Measurements from ENCODE around the gene MYBPHL. TPM values are rescaled to one million over a fixed set of nuclear protein-coding genes. Genes with fewer than 3 reads are reported as not detected.

MYBPHL gene
- total RNA-seq, 2 donors from 2014 or later: not detected

- 73 to 80% methylated on average over 3 to 12 of the region's 12 CpGs for WGBS, 2 donors
- Histone ChIP-seq H3K27me3 (no peaks in the 10 kb centered on the region), H3K27ac (no peak overlapping the region), H3K4me1 (no peaks in the 10 kb centered on the region), H3K4me3 (no peak overlapping the region), H3K36me3 (replicated peaks in 1 of 2; ENCODE audit: insufficient read depth in 1 of 2, low read depth in 2 of 2) (no peaks in the 10 kb centered on the region), H3K9me3 (no peaks in the 10 kb centered on the region)
- no peak for DNase-seq
- no peak for ATAC-seq
- intact Hi-C loops (cut with DNase I): loop anchor here (10.0 kb wide), 1 partner anchor 428 kb away; no protein-coding TSS in a partner anchor
- no peak for TF ChIP-seq POLR2A (IDR thresholded peaks at IDR 0.05)
- TF ChIP-seq, protein P1, sequence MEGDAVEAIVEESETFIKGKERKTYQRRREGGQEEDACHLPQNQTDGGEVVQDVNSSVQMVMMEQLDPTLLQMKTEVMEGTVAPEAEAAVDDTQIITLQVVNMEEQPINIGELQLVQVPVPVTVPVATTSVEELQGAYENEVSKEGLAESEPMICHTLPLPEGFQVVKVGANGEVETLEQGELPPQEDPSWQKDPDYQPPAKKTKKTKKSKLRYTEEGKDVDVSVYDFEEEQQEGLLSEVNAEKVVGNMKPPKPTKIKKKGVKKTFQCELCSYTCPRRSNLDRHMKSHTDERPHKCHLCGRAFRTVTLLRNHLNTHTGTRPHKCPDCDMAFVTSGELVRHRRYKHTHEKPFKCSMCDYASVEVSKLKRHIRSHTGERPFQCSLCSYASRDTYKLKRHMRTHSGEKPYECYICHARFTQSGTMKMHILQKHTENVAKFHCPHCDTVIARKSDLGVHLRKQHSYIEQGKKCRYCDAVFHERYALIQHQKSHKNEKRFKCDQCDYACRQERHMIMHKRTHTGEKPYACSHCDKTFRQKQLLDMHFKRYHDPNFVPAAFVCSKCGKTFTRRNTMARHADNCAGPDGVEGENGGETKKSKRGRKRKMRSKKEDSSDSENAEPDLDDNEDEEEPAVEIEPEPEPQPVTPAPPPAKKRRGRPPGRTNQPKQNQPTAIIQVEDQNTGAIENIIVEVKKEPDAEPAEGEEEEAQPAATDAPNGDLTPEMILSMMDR (IDR thresholded peaks at IDR 0.05): no peak
Observed at GRCh38 chr1:109263234-109263596, 43.6 kb downstream of the MYBPHL start.

GRCh38 chr1:109262231-109263055 is 44.4 kb downstream of the MYBPHL start:
- Histone ChIP-seq H3K27ac (no peak overlapping the region), H3K4me1 (no peaks in the 10 kb centered on the region), H3K4me3 (no peak overlapping the region), H3K27me3 (no peaks in the 10 kb centered on the region), H3K36me3 (replicated peaks in 1 of 2; ENCODE audit: insufficient read depth in 1 of 2, low read depth in 2 of 2) (no peaks in the 10 kb centered on the region), H3K9me3 (no peaks in the 10 kb centered on the region)
- DNase-seq (no peak), ATAC-seq (no peak)
- 83 to 87% methylated on average over 5 to 22 of the region's 22 CpGs for WGBS, 2 donors
- TF ChIP-seq, protein P1 (IDR thresholded peaks at IDR 0.05): no peak
- intact Hi-C loops (cut with DNase I): loop anchor here (10.0 kb wide), 1 partner anchor 428 kb away; no protein-coding TSS in a partner anchor

- intact Hi-C loops (cut with DNase I): loop anchor here (10.0 kb wide), 1 partner anchor 427 kb away; no protein-coding TSS in a partner anchor
- WGBS, 2 donors: 78 to 81% methylated on average over 5 to 6 of the region's 6 CpGs
- no peaks in the 10 kb centered on the region for H3K4me1 ChIP-seq
Observed at GRCh38 chr1:109261578-109261977, 45.2 kb downstream of the MYBPHL start.

DNA sequence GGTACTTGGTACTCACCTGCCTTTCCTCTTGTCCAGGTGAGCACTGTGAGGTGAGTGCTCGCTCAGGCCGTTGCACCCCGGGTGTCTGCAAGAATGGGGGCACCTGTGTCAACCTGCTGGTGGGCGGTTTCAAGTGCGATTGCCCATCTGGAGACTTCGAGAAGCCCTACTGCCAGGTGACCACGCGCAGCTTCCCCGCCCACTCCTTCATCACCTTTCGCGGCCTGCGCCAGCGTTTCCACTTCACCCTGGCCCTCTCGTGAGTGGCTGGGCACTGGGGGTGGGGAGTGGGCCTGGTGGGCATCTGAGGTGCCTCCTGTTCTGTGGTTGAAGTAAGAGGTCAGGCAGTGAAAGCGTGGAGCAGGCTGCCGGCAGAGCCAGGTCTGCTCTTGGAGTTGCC is 45.8 kb downstream of the MYBPHL start:
- H3K9me3 ChIP-seq: no peaks in the 10 kb centered on the region
- H3K27me3 ChIP-seq: no peaks in the 10 kb centered on the region
- TF ChIP-seq POLR2A (IDR thresholded peaks at IDR 0.05): no peak
- TF ChIP-seq, protein P1 (IDR thresholded peaks at IDR 0.05): no peak
- 79 to 95% methylated on average over 7 to 12 of the region's 16 CpGs for WGBS, 2 donors
- no peak overlapping the region for H3K4me3 ChIP-seq
- intact Hi-C loops (cut with DNase I): loop anchor here (10.0 kb wide), 1 partner anchor 426 kb away; no protein-coding TSS in a partner anchor
- H3K4me1 ChIP-seq: no peaks in the 10 kb centered on the region
- ATAC-seq (no peak), DNase-seq (no peak)
- no peaks in the 10 kb centered on the region for H3K36me3 ChIP-seq (replicated peaks in 1 of 2; ENCODE audit: insufficient read depth in 1 of 2, low read depth in 2 of 2)
- no peak overlapping the region for H3K27ac ChIP-seq

More at GRCh38 chr1:109261578-109261977, 45.2 kb downstream of the MYBPHL start:
- H3K4me3 ChIP-seq: no peak overlapping the region
- TF ChIP-seq, protein P1 (IDR thresholded peaks at IDR 0.05): no peak
- no peak for TF ChIP-seq POLR2A (IDR thresholded peaks at IDR 0.05)
- ATAC-seq (no peak), DNase-seq (no peak)
- H3K27me3 ChIP-seq: no peaks in the 10 kb centered on the region
- H3K9me3 ChIP-seq: no peaks in the 10 kb centered on the region
- no peaks in the 10 kb centered on the region for H3K36me3 ChIP-seq (replicated peaks in 1 of 2; ENCODE audit: insufficient read depth in 1 of 2, low read depth in 2 of 2)
- H3K27ac ChIP-seq: no peak overlapping the region
